ENCODE results near the gene RAB40B. TPM values are rescaled to one million over a fixed set of nuclear protein-coding genes. Genes with fewer than 3 reads are reported as not detected.
A peak's percentile ranks its signal among the peaks of the same experiment; 100 is the strongest.

Gene RAB40B
- total RNA-seq, 8 experiments from 2014 or later = 4.4 to 9.0 (median 6.8) TPM

GRCh38 chr17:82627405-82627804 is 71.1 kb downstream of the RAB40B start:
- H3K4me1 ChIP-seq (replicated peaks in 1 of 2) = no peaks in the 10 kb centered on the region
- in situ Hi-C loops (cut with MboI; ENCODE audit: low pct_unique_long_range_greater_than_20kb in 2 of 9, low sequenced_read_pairs in 9 of 9, unreplicated experiment in 9 of 9) = no loop called here
- no peak for ATAC-seq (replicated peaks in 6 of 8)
- no peak overlapping the region for H3K4me3 ChIP-seq
- H3K27ac ChIP-seq = no peak overlapping the region
- 83 to 100% (median 95%) methylated on average over 3 to 9 of the region's 21 CpGs; no CpG with 5 or more reads in 3 of the 10 experiments for WGBS, 10 experiments

- Histone ChIP-seq H3K4me1 (replicated peaks in 1 of 2) (no peaks in the 10 kb centered on the region), H3K27ac (no peak overlapping the region), H3K4me3 (no peak overlapping the region)
- in situ Hi-C loops (cut with MboI; ENCODE audit: low pct_unique_long_range_greater_than_20kb in 2 of 9, low sequenced_read_pairs in 9 of 9, unreplicated experiment in 9 of 9) = no loop called here
- no peak for ATAC-seq (replicated peaks in 6 of 8)
- 80 to 100% (median 95%) methylated on average over 1 to 14 of the region's 15 CpGs; no CpG with 5 or more reads in 1 of the 10 experiments for WGBS, 10 experiments
These were observed 74.8 kb downstream of the RAB40B start for GRCh38 chr17:82623707-82624106.

GRCh38 chr17:82619641-82620040 is 78.9 kb downstream of the RAB40B start:
- WGBS, 10 experiments = 61 to 100% (median 89%) methylated on average over 1 to 10 of the region's 10 CpGs; no CpG with 5 or more reads in 1 of the 10 experiments
- in situ Hi-C loops (cut with MboI; ENCODE audit: low pct_unique_long_range_greater_than_20kb in 2 of 9, low sequenced_read_pairs in 9 of 9, unreplicated experiment in 9 of 9) = no loop called here

DNA sequence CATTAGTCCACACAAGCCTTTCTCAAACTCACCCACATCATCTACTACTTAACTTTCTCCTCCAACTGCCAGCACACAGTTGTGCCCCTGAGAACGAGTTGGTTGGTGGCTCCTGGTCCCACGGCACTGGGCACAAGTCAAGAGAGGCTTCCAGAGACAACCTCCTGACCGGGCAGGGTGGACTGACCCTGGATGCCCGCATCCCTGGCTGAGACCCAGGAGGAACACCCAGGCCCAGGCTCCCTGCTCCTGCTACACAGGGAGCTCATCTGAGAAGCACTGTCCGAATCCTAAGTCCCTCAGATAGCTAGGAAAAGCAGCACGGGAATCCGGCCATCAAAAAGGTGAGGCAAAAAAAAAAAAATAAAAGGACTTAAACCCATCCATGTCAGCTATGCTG is 79.3 kb downstream of the RAB40B start:
- Histone ChIP-seq H3K4me3 (no peak overlapping the region), H3K27ac (no peak overlapping the region), H3K4me1 (replicated peaks in 1 of 2) (no peaks in the 10 kb centered on the region)
- in situ Hi-C loops (cut with MboI; ENCODE audit: low pct_unique_long_range_greater_than_20kb in 2 of 9, low sequenced_read_pairs in 9 of 9, unreplicated experiment in 9 of 9) = no loop called here
- ATAC-seq (replicated peaks in 6 of 8) = no peak
- WGBS, 10 experiments = 70 to 93% (median 83%) methylated on average over 2 to 5 of the region's 7 CpGs; no CpG with 5 or more reads in 2 of the 10 experiments

More at GRCh38 chr17:82619641-82620040, 78.9 kb downstream of the RAB40B start:
- Histone ChIP-seq H3K27ac (no peak overlapping the region), H3K4me3 (no peak overlapping the region), H3K4me1 (replicated peaks in 1 of 2) (no peaks in the 10 kb centered on the region)
- no peak for ATAC-seq (replicated peaks in 6 of 8)

DNA sequence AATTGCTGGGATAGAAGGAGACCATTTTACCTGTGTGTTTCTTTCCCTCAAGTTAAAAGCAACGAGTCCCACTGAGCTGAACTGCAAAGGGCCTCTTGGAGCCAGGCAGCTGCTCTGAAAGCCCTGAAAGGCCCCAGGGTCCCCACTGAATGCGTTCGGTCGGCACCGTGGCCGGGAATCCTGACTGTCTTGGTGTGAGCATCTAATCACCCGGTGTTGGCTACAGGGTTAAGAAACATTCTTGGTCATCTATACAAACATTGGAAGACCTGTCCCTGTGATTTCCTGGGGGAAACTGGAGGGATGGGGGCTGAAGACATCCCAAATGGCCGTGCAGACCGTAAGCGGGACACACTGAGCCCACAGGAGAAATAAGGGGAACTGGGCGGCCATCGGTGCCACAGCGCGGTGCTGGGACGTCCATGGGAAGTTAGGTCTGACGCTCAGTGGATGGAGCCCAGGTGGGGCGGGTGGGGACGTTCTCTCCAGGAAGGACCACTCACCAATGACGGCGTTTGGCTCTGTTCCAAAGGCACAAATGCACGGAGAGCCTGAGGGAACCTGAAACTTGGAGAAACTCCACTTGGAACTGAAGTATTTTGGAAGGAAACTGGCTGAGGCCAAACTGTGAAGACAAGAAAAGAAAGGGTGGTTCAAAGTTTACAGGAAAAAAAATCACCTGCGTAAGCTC is 82.3 kb downstream of the RAB40B start:
- no peak for ATAC-seq (replicated peaks in 6 of 8)
- WGBS, 10 experiments = 50 to 100% (median 100%) methylated on average over 1 to 12 of the region's 22 CpGs; no CpG with 5 or more reads in 5 of the 10 experiments
- Histone ChIP-seq H3K27ac (no peak overlapping the region), H3K4me1 (replicated peaks in 1 of 2) (no peaks in the 10 kb centered on the region), H3K4me3 (no peak overlapping the region)
- in situ Hi-C loops (cut with MboI; ENCODE audit: low pct_unique_long_range_greater_than_20kb in 2 of 9, low sequenced_read_pairs in 9 of 9, unreplicated experiment in 9 of 9) = no loop called here

GRCh38 chr17:82615084-82616020 is 83.1 kb downstream of the RAB40B start:
- no peak overlapping the region for H3K27ac ChIP-seq
- in situ Hi-C loops (cut with MboI; ENCODE audit: low pct_unique_long_range_greater_than_20kb in 2 of 9, low sequenced_read_pairs in 9 of 9, unreplicated experiment in 9 of 9) = no loop called here
- peak in 4 of 8 experiments; percentile 11 to 34 (median 28) for ATAC-seq (replicated peaks in 6 of 8)
- H3K4me1 ChIP-seq (replicated peaks in 1 of 2) = no peaks in the 10 kb centered on the region
- H3K4me3 ChIP-seq = no peak overlapping the region
- 88 to 96% (median 90%) methylated on average over 2 to 17 of the region's 45 CpGs; no CpG with 5 or more reads in 4 of the 10 experiments for WGBS, 10 experiments

DNA sequence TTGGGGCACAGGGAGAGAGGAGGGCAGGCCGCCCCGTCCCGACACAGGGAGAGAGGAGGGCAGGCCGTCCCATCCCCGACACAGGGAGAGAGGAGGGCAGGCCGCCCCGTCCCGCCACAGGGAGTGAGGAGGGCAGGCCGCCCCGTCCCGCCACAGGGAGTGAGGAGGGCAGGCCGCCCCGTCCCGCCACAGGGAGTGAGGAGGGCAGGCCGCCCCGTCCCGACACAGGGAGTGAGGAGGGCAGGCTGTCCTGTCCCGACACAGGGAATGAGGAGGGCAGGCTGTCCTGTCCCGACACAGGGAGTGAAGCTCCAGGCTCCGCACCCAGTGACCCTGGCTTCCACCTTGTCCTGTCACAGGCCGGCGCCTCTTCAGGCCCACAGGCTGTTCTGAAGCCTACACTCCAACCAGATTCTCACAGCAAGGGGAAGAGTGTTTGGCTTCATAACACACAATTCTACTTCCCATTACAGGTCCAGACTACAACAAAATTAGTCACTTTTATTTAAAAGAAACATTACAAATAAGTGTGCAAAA is 84.3 kb downstream of the RAB40B start:
- Histone ChIP-seq H3K27ac (no peak overlapping the region), H3K4me3 (no peak overlapping the region), H3K4me1 (replicated peaks in 1 of 2) (no peaks in the 10 kb centered on the region)
- 83 to 100% (median 100%) methylated on average over 2 of the region's 22 CpGs; no CpG with 5 or more reads in 7 of the 10 experiments for WGBS, 10 experiments
- in situ Hi-C loops (cut with MboI; ENCODE audit: low pct_unique_long_range_greater_than_20kb in 2 of 9, low sequenced_read_pairs in 9 of 9, unreplicated experiment in 9 of 9) = no loop called here
- ATAC-seq (replicated peaks in 6 of 8) = no peak

GRCh38 chr17:82613283-82614094 is 85.0 kb downstream of the RAB40B start:
- no peak overlapping the region for H3K4me3 ChIP-seq
- 86 to 100% (median 89%) methylated on average over 2 to 14 of the region's 37 CpGs; no CpG with 5 or more reads in 5 of the 10 experiments for WGBS, 10 experiments
- ATAC-seq (replicated peaks in 6 of 8) = peak; percentile 35 to 73 (median 50)
- H3K27ac ChIP-seq = no peak overlapping the region
- no peaks in the 10 kb centered on the region for H3K4me1 ChIP-seq (replicated peaks in 1 of 2)
- in situ Hi-C loops (cut with MboI; ENCODE audit: low pct_unique_long_range_greater_than_20kb in 2 of 9, low sequenced_read_pairs in 9 of 9, unreplicated experiment in 9 of 9) = no loop called here

DNA sequence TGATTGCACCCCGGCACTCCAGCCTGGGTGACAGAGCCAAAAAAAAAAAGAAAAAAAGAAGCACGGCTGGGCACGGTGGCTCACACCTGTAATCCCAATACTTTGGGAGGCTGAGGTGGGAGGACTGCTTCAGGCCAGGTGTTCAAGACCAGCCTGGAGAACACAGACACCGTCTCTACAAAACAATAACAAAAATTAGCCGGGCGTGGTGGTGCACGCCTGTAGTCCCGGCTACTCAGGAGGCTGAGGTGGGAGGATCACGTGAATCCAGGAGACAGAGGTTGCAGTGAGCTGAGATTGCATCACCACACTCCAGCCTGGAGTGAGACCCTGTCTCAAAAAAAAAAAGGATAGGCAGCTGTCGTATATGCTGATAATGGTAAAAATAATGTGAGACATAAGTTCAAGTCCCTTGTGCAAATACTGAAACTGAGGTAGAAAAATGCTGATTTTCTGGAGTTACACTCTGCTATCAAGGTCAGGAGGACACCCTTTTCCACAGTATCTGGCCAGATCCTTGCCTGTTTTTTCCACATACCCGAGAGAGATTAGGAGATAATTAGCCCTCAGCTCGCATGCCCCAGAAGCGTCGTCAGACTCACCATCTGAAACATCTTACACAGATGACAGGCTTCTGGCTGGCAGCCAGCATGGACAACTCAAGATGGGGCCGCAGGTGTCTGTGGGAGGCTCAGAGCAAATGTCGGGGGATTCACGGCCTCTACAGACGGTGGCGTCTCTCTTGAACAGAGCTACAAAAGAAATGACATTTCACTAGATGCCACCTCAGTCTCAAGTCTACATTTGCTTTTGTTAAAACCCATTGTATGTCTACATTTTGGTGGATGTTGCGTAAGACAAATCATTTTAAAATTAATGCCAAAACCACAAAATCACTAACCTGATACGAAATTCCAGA is 87.1 kb downstream of the RAB40B start:
- WGBS, 10 experiments = 27 to 91% (median 77%) methylated on average over 3 to 15 of the region's 21 CpGs; no CpG with 5 or more reads in 1 of the 10 experiments
- no peak overlapping the region for H3K4me3 ChIP-seq
- peak in 2 of 8 experiments; percentile 20 to 56 for ATAC-seq (replicated peaks in 6 of 8)
- in situ Hi-C loops (cut with MboI; ENCODE audit: low pct_unique_long_range_greater_than_20kb in 2 of 9, low sequenced_read_pairs in 9 of 9, unreplicated experiment in 9 of 9) = no loop called here
- no peaks in the 10 kb centered on the region for H3K4me1 ChIP-seq (replicated peaks in 1 of 2)
- H3K27ac ChIP-seq = no peak overlapping the region

DNA sequence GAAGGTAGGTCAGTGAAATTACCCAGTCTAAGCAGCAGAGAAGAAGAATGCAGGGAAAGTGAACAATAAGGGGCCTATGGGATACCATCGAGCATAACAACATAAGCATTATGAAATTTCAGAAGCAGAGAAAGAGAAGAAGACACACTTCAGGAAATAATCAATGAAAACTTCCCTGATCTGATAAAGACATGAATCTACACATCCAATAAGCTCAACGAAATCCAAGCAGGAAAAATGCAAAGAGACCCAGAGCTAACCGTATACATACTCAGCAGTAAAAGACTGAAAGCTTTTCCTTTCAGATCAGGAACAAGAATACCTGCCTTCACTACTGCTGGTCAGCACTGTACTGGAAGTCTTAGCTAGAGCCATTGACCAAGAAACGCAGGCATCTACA is 88.8 kb downstream of the RAB40B start:
- in situ Hi-C loops (cut with MboI; ENCODE audit: low pct_unique_long_range_greater_than_20kb in 2 of 9, low sequenced_read_pairs in 9 of 9, unreplicated experiment in 9 of 9) = no loop called here
- Histone ChIP-seq H3K4me1 (replicated peaks in 1 of 2) (no peaks in the 10 kb centered on the region), H3K4me3 (no peak overlapping the region), H3K27ac (no peak overlapping the region)
- WGBS, 10 experiments = 70 to 100% (median 85%) methylated on average over 1 to 4 of the region's 4 CpGs
- ATAC-seq (replicated peaks in 6 of 8) = no peak

DNA sequence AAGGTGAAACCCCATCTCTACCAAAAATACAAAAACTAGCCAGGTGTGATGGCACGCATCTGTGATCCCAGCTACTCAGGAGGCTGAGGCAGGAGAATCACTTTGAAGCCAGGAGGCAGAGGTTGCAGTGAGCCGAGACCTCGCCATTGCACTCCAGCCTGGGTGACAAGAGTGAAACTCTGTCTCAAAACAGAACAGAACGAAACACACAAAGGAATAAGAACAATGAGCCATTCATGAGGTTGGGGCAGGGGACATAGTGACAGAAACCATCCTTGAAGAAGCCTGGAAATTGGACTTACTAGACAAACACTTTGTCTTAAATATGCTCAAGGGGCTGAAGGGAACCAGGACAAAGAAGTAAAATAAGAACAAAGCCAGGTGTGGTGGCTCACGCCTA is 89.7 kb downstream of the RAB40B start:
- H3K4me3 ChIP-seq = no peak overlapping the region
- ATAC-seq (replicated peaks in 6 of 8) = no peak
- no peaks in the 10 kb centered on the region for H3K4me1 ChIP-seq (replicated peaks in 1 of 2)
- H3K27ac ChIP-seq = no peak overlapping the region
- 50 to 100% (median 80%) methylated on average over 1 to 4 of the region's 5 CpGs; no CpG with 5 or more reads in 3 of the 10 experiments for WGBS, 10 experiments
- in situ Hi-C loops (cut with MboI; ENCODE audit: low pct_unique_long_range_greater_than_20kb in 2 of 9, low sequenced_read_pairs in 9 of 9, unreplicated experiment in 9 of 9) = no loop called here
